Measurements from ENCODE around the gene CFTR.
"Not testable (repeated sequence)": the region's sequence is repeated elsewhere in the genome, so short reads cannot be mapped to it uniquely, and the experiment has no call there.

Gene CFTR

DNA sequence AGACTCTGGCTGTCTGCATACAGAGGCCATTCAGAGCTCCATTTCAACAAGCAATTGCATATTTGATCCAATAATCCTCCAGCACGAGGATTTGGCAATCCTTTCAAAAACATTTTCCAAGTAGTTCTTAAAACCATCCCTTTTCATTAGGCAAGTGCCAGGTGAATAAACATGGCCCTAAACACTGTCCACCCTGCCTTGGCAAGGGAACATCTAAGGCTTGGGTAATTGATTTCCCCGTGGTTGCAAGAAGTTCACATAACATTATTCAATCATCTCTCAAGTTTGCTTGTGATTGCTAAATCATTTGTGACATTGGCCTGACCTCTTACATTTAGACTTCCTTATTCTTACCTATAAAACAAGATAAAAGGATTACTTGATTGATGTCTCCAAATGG lies 218.2 kb downstream of the CFTR start:
- DNase-seq: no peak

DNA sequence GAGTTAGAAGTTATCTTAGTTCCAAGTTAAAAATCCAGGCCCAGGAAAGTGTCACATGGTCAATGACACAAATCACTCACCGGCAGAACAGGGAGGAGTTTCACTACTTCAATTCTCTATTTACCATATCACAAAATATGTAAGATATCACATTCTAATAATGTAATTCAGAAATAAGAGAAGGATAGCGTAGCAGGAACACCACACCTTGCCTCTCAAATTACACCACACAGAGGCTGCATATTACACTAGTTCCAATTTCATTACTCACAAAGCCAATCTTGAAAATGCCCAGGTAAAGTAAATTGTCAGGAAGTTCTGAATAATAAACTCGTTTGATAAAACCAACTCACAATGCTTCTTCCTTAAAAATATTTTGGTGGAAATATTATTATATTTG lies 224.2 kb downstream of the CFTR start:
- no peak for DNase-seq

DNA sequence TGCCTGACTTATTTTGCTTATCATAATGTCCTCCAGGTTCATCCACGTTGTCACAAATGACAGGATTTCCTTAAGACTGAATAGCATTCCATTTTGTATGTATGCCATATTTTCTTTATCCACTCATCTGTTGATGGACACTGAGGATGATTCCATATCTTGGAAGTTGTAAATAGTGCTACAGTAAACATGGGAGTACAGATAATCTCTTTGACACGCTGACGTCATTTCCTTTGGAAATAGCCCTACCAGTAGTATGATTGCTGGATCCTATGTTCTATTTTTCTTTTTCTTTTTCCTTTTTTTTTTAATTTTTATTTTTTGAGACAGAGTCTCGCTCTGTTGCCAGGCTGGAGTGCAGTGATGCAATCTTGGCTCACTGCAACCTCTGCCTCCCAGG lies 225.8 kb downstream of the CFTR start:
- no peak for DNase-seq

DNA sequence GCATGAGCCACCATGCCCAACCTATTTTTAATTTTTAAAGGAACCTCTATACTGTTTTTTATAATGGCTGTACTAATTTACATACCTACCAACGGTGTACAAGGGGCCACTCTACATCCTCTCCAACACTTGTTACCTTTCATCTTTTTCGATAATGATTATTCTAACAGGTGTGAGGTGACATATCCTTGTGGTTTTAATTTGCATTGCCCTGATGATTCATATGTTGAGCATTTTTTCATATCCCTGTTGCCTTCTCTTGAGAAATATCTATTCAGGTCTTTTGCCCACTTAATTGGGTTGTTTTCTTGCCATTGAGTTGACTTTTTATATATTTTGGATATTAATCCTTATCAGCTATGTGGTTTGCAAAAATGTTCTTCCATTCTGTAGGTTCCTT lies 226.4 kb downstream of the CFTR start:
- no peak for DNase-seq

DNA sequence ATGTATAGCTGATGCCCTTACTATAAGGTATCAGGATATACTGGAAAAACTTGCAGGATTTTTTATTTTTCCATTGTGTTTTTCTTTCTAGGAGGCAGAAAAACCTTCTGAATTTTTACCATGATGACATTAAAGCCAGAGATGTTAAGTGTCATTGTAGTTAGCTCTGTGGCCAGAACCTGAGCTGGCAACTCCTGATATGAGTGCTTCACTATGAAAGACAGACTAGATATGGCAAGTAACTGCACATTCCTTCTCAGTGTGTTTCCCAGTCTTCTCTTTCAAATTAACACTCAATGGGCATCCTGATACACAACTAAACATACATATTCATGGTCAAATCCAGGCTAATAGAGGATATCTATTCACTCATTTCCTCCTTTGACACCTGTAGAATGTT lies 227.3 kb downstream of the CFTR start:
- no peak for DNase-seq

DNA sequence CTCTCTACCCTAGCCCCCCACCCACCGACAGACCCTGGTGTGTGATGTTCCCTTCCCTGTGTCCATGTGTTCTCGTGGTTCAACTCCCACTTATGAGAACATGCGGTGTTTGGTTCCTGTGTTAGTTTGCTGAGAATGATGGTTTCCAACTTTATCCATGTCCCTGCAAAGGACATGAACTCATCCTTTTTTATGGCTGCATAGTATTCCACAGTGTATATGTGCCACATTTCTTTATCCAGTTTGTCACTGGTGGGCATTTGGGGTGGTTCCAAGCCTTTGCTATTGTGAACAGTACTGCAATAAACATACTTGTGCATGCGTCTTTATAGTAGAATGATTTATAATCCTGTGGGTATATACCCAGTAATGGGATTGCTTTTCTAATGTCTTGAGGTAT lies 228.3 kb downstream of the CFTR start:
- not testable (repeated sequence) for DNase-seq

DNA sequence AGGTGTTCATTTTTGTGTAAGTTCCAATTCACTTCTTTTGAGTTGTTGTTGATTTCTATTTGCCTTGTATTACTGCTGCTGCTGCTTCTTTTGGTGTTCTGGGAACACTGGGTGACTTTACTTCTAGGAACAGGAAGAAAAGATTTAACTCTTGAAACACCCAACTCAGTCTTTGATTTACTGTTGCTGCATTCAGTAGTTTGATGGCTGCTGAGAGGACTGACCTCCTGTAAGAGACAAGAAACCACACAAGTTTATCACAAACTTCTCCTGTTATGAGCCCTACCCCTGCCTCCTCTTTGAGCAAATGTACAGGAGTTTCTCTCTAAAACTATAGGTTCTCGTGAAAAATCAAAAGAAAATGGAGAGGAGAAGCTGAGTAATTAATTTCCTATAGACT lies 231.7 kb downstream of the CFTR start:
- no peak for DNase-seq

DNA sequence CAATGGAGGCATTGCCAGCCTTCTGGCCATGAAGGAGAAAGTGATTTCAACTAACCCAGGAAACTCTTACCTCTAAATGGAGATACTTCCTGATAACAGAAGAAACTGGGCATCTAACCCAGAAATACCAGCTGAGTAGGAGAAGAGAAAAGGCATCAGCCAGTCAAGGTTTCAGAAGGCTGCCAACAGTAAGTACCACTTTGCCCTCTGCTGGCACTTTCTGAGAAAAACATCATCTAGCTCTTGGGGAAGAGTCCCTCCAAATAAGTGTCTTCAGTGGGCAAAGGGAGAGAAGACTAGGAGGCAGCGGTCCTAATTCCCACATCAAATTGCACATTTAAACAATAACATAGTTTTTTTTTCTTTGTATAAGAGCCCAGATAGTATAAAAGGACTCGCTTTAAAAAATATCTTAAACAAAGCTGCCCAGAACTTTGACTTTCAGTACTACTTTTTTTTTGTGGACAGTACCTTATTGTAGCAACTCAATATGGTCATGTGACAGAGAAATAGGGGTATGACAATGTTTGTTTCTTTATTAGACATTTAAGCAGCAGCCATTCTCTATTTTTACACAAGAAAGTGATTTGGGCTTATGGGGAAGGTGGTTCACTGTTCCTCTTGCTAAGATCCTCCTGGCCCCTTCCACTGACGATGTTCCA lies 236.1 kb downstream of the CFTR start:
- peak in 1 of 2 experiments; percentile 57 for DNase-seq

DNA sequence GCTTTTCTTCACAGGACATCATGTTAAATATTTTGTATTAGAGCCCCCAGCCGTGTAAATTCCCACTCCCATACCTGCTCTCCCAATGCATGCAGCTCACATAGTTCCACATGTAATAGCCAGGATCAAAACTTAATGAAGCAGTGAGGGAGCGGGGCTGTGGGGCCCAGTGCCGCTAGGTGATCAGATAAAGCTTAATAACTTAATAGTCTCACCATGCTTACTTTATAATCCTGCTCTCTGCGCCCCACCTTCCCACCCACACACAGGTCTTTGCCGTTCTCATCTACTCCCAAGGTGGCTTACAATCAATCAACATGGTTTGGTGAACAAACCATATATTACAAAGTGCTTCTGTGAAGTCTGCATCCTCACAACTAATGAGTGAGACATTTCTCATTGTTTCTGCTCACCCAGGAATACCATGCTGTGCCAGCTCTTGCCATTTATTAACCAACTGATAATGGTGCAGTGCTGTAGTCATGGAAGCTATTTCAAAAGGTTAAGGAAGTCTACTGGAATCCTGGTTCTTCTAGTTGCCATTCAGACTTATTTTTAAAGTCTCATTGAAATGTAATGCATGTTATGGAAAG lies 237.0 kb downstream of the CFTR start:
- DNase-seq: no peak

DNA sequence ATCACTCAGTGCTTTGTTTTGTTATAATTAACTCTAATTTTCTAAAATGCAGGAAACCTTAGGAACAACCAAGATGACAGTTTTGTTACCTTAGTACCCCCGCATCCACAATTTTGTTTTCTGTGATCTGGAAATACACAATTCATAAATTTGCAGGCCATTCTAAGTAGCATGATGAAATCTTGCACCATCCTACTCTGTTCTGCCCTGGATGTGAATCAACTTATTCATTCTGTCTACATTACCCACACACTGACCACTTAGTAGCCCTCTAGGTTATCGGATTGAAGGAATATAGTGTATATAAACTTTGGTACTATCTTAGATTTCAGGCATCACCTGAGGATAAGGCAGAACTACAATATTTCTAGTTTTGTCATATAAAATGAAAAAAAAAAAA lies 237.5 kb downstream of the CFTR start:
- no peak for DNase-seq
